Measurements from ENCODE around the gene TTC39C. TPM values are rescaled to one million over a fixed set of nuclear protein-coding genes. Genes with fewer than 3 reads are reported as not detected.

TTC39C gene
- polyA plus RNA-seq, 3 donors = 4.3 to 29.5 (median 8.3) TPM

GRCh38 chr18:23971666-23972230 lies 42.8 kb upstream of the TTC39C start:
- H3K4me2 ChIP-seq (replicated peaks; ENCODE audit: extremely low read depth, low read length, poor library complexity, severe bottlenecking) = no peak overlapping the region
- H3K4me3 Mint-ChIP-seq = no peak overlapping the region
- H3K4me1 ChIP-seq (ENCODE audit: control insufficient read depth in 1 of 2, insufficient read depth in 2 of 2, low read length in 2 of 2) = peaks cover 25 to 29% of the 10 kb centered on the region in 2 donors
- intact Hi-C loops (cut with micrococcal nuclease) = no loop called here
- no peak overlapping the region for H3K27ac Mint-ChIP-seq
- H3K27me3 ChIP-seq (ENCODE audit: control insufficient read depth in 2 of 2, insufficient read depth in 2 of 2, low read length in 2 of 2) = no peaks in the 10 kb centered on the region
- H3K27ac ChIP-seq (ENCODE audit: low read depth in 1 of 2, low read length in 2 of 2) = no peak overlapping the region
- H3K79me2 ChIP-seq (ENCODE audit: insufficient read depth, low read length) = no peaks in the 10 kb centered on the region
- no peaks in the 10 kb centered on the region for H3K27me3 Mint-ChIP-seq (ENCODE audit: low read depth in 3 of 3)
- peaks cover 31% of the 10 kb centered on the region for H3K4me1 Mint-ChIP-seq
- H2AFZ ChIP-seq (ENCODE audit: insufficient read depth, low read depth, low read length, poor library complexity, severe bottlenecking) = no peak overlapping the region
- no peaks in the 10 kb centered on the region for H3K36me3 Mint-ChIP-seq
- TF ChIP-seq CTCF (IDR thresholded peaks at IDR 0.05) = no peak
- H3K9me3 Mint-ChIP-seq = peaks cover 0 to 4% (median 0%) of the 10 kb centered on the region in 7 donors
- H3K9me3 ChIP-seq (replicated peaks in 1 of 2; ENCODE audit: control insufficient read depth in 1 of 2, insufficient read depth in 1 of 2, low read length in 2 of 2) = no peaks in the 10 kb centered on the region
- H3K36me3 ChIP-seq (replicated peaks in 1 of 2; ENCODE audit: control insufficient read depth in 1 of 2, insufficient read depth in 2 of 2, low read length in 2 of 2) = no peaks in the 10 kb centered on the region
- H4K20me1 ChIP-seq (ENCODE audit: insufficient read depth, low read length) = no peaks in the 10 kb centered on the region
- H3K4me3 ChIP-seq (replicated peaks in 1 of 3; ENCODE audit: low read depth in 2 of 3, low read length in 3 of 3) = no peak overlapping the region
- 100% methylated on average over 1 of the region's 5 CpGs for WGBS (ENCODE audit: insufficient coverage)
- DNase-seq = no peak
- no peak overlapping the region for H3K9ac ChIP-seq (ENCODE audit: insufficient read depth, low read length, poor library complexity, severe bottlenecking)

GRCh38 chr18:23972453-23972852 lies 42.1 kb upstream of the TTC39C start:
- no peak for TF ChIP-seq CTCF (IDR thresholded peaks at IDR 0.05)
- no peak for DNase-seq
- Histone ChIP-seq H3K4me1 (ENCODE audit: control insufficient read depth in 1 of 2, insufficient read depth in 2 of 2, low read length in 2 of 2) (peaks cover 20 to 22% of the 10 kb centered on the region in 2 donors), H3K27me3 (ENCODE audit: control insufficient read depth in 2 of 2, insufficient read depth in 2 of 2, low read length in 2 of 2) (no peaks in the 10 kb centered on the region), H3K4me3 (replicated peaks in 1 of 3; ENCODE audit: low read depth in 2 of 3, low read length in 3 of 3) (no peak overlapping the region), H3K9me3 (replicated peaks in 1 of 2; ENCODE audit: control insufficient read depth in 1 of 2, insufficient read depth in 1 of 2, low read length in 2 of 2) (no peaks in the 10 kb centered on the region), H4K20me1 (ENCODE audit: insufficient read depth, low read length) (no peaks in the 10 kb centered on the region), H3K36me3 (replicated peaks in 1 of 2; ENCODE audit: control insufficient read depth in 1 of 2, insufficient read depth in 2 of 2, low read length in 2 of 2) (no peaks in the 10 kb centered on the region), H3K27ac (ENCODE audit: low read depth in 1 of 2, low read length in 2 of 2) (no peak overlapping the region), H3K4me2 (replicated peaks; ENCODE audit: extremely low read depth, low read length, poor library complexity, severe bottlenecking) (no peak overlapping the region), H2AFZ (ENCODE audit: insufficient read depth, low read depth, low read length, poor library complexity, severe bottlenecking) (no peak overlapping the region), H3K9ac (ENCODE audit: insufficient read depth, low read length, poor library complexity, severe bottlenecking) (no peak overlapping the region), H3K79me2 (ENCODE audit: insufficient read depth, low read length) (no peaks in the 10 kb centered on the region)
- Mint-ChIP-seq H3K4me3 (no peak overlapping the region), H3K27ac (no peak overlapping the region), H3K4me1 (peaks cover 24% of the 10 kb centered on the region), H3K36me3 (no peaks in the 10 kb centered on the region), H3K27me3 (ENCODE audit: low read depth in 3 of 3) (no peaks in the 10 kb centered on the region), H3K9me3 (peaks cover 0 to 6% (median 3%) of the 10 kb centered on the region in 7 donors)
- intact Hi-C loops (cut with micrococcal nuclease) = no loop called here
- 94% methylated on average over 4 of the region's 6 CpGs for WGBS (ENCODE audit: insufficient coverage)

Data from CD14-positive monocyte (primary cell).